ENCODE results near the gene SNX11. TPM values are rescaled to one million over a fixed set of nuclear protein-coding genes. Genes with fewer than 3 reads are reported as not detected.

The SNX11 gene
- total and polyA plus RNA-seq, 4 donors = 11.4 to 31.0 (median 19.1) TPM

DNA sequence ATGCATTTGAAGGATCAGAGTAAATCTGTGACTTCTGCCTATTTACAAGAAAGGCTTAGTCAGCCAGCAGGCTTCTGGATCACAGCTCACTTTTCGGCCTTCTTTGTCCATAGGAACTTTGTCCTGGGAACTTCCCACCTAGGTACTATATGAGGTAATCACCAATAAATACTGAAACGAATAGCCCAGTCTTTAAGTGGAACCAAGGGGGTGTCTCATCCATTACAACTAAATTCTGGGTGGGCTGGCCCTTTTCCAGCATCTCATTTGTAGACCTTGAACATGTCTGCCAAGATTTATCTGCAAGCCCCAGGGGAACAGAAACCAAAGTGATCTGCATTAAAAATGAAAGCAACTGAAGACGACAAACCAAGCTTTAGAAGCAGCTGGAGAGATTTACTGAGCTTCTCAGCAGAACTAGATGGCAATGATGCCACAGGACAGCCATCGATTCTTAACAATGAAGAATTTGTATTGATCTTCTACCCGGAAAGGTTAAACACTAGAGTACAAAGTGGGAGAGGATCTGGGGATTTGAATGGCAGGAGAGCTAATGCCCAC lies 55.5 kb downstream of the SNX11 start:
- ATAC-seq (ENCODE audit: insufficient read depth, low FRiP score) (no peak), DNase-seq (peak in 1 of 3 donors; percentile 17)
- H3K27me3 ChIP-seq (ENCODE audit: control insufficient read depth in 3 of 3, insufficient read depth in 3 of 3, low read length in 2 of 3) = peaks cover 0 to 9% (median 2%) of the 10 kb centered on the region in 3 donors
- H3K9ac ChIP-seq (ENCODE audit: insufficient read depth in 1 of 2, low read length in 2 of 2) = no peak overlapping the region
- no peak overlapping the region for H3K4me3 ChIP-seq
- no peaks in the 10 kb centered on the region for H3K36me3 ChIP-seq (ENCODE audit: control insufficient read depth in 4 of 4, insufficient read depth in 4 of 4, low read length in 4 of 4)
- H3K27ac ChIP-seq (ENCODE audit: low read depth in 1 of 2, low read length in 1 of 2) = no peak overlapping the region
- TF ChIP-seq, protein P1, sequence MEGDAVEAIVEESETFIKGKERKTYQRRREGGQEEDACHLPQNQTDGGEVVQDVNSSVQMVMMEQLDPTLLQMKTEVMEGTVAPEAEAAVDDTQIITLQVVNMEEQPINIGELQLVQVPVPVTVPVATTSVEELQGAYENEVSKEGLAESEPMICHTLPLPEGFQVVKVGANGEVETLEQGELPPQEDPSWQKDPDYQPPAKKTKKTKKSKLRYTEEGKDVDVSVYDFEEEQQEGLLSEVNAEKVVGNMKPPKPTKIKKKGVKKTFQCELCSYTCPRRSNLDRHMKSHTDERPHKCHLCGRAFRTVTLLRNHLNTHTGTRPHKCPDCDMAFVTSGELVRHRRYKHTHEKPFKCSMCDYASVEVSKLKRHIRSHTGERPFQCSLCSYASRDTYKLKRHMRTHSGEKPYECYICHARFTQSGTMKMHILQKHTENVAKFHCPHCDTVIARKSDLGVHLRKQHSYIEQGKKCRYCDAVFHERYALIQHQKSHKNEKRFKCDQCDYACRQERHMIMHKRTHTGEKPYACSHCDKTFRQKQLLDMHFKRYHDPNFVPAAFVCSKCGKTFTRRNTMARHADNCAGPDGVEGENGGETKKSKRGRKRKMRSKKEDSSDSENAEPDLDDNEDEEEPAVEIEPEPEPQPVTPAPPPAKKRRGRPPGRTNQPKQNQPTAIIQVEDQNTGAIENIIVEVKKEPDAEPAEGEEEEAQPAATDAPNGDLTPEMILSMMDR (IDR thresholded peaks at IDR 0.05; ENCODE audit: control extremely low read depth, extremely low read depth) = no peak
- 68% methylated on average over 5 of the region's 5 CpGs for WGBS, 2 donors
- no peaks in the 10 kb centered on the region for H3K4me1 ChIP-seq (ENCODE audit: control insufficient read depth in 5 of 5, insufficient read depth in 5 of 5, low read length in 5 of 5)
- H3K9me3 ChIP-seq (ENCODE audit: control insufficient read depth in 4 of 4, insufficient read depth in 3 of 4, low read length in 3 of 4) = no peaks in the 10 kb centered on the region

DNA sequence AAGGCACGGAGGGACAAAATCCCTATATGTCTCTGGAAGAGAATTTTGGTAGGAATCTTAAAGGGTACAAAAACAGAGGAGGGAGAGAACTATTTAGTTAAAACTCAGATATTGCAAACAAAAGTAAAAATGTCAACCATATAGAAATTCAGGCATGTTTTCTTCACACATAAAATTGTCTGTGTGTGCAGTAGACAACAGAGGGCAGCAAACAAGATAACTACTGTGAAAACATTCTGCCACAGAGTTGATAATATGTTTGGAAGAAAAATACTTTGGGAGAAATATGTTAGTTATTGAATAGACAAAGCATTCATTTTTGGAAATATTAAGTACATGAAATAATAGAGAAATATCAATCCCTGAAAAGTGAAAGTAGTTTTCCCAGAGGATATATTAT lies 56.2 kb downstream of the SNX11 start:
- Histone ChIP-seq H3K27ac (ENCODE audit: low read depth in 1 of 2, low read length in 1 of 2) (no peak overlapping the region), H3K27me3 (ENCODE audit: control insufficient read depth in 3 of 3, insufficient read depth in 3 of 3, low read length in 2 of 3) (peaks cover 0 to 9% (median 2%) of the 10 kb centered on the region in 3 donors), H3K9ac (ENCODE audit: insufficient read depth in 1 of 2, low read length in 2 of 2) (no peak overlapping the region), H3K9me3 (ENCODE audit: control insufficient read depth in 4 of 4, insufficient read depth in 3 of 4, low read length in 3 of 4) (no peaks in the 10 kb centered on the region), H3K4me3 (no peak overlapping the region), H3K4me1 (ENCODE audit: control insufficient read depth in 5 of 5, insufficient read depth in 5 of 5, low read length in 5 of 5) (no peaks in the 10 kb centered on the region), H3K36me3 (ENCODE audit: control insufficient read depth in 4 of 4, insufficient read depth in 4 of 4, low read length in 4 of 4) (no peaks in the 10 kb centered on the region)
- DNase-seq = no peak
- ATAC-seq (ENCODE audit: insufficient read depth, low FRiP score) = no peak
- TF ChIP-seq, protein P1 (IDR thresholded peaks at IDR 0.05; ENCODE audit: control extremely low read depth, extremely low read depth) = no peak
- 94 to 98% methylated on average over 1 of the region's 1 CpG for WGBS, 2 donors

DNA sequence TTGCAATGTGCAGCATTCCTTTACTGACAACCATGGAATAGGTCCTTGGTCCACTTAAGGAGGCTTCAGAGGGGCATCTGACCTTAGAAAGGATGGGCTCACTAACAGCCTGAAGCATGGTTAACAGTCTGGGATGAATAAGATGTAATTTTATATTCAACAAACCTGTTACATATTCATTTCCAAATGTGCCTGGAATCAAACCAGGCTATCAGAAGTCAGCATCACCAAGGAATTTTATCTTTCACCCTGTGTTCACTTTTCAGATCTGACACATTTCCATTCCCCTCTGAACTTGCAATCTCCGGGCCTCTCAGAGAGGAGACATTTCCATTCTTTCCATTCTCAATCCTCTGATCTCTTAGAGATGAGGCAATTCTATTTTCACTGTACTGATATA lies 62.4 kb downstream of the SNX11 start:
- H3K4me3 ChIP-seq = no peak overlapping the region
- H3K36me3 ChIP-seq (ENCODE audit: control insufficient read depth in 4 of 4, insufficient read depth in 4 of 4, low read length in 4 of 4) = no peaks in the 10 kb centered on the region
- no peaks in the 10 kb centered on the region for H3K9me3 ChIP-seq (ENCODE audit: control insufficient read depth in 4 of 4, insufficient read depth in 3 of 4, low read length in 3 of 4)
- 77 to 83% methylated on average over 1 of the region's 1 CpG for WGBS, 2 donors
- H3K27ac ChIP-seq (ENCODE audit: low read depth in 1 of 2, low read length in 1 of 2) = no peak overlapping the region
- DNase-seq (no peak), ATAC-seq (ENCODE audit: insufficient read depth, low FRiP score) (no peak)
- peaks cover 0 to 25% (median 2%) of the 10 kb centered on the region in 3 donors for H3K27me3 ChIP-seq (ENCODE audit: control insufficient read depth in 3 of 3, insufficient read depth in 3 of 3, low read length in 2 of 3)
- TF ChIP-seq, protein P1 (IDR thresholded peaks at IDR 0.05; ENCODE audit: control extremely low read depth, extremely low read depth) = no peak
- H3K4me1 ChIP-seq (ENCODE audit: control insufficient read depth in 5 of 5, insufficient read depth in 5 of 5, low read length in 5 of 5) = no peaks in the 10 kb centered on the region
- H3K9ac ChIP-seq (ENCODE audit: insufficient read depth in 1 of 2, low read length in 2 of 2) = no peak overlapping the region

Small RNAs within 50 kb of the gene (small RNA-seq; reads per million reads assigned to genes)
- gene AC004477.2 (ENCODE audit: low replicate concordance) (not detected), gene MIR1203 (ENCODE audit: low replicate concordance) (not detected), gene RNU6-1201P (ENCODE audit: low replicate concordance) (not detected)

Other genes starting within 250 kb of the SNX11 start
- 10 to 100 TPM in 1 of 2 donors, 1 to 10 TPM in 1; 4.9 to 19.9 TPM for gene SP2, start 211.5 kb upstream of the SNX11 start, total RNA-seq
- 10 to 100 TPM in 1 of 2 donors, 1 to 10 TPM in 1; 5.8 to 16.4 TPM for gene SP2, start 211.5 kb upstream of the SNX11 start, polyA plus RNA-seq
- 10 to 100 TPM in 1 of 2 donors, 1 to 10 TPM in 1; 9.3 to 43.9 TPM for gene PNPO, start 166.2 kb upstream of the SNX11 start, total RNA-seq
- 10 to 100 TPM; 10.9 to 11.5 TPM for gene PNPO, start 166.2 kb upstream of the SNX11 start, polyA plus RNA-seq
- 10 to 100 TPM; 59.5 to 86.9 TPM for gene PRR15L, start 149.9 kb upstream of the SNX11 start, total RNA-seq
- gene PRR15L, start 149.9 kb upstream of the SNX11 start, polyA plus RNA-seq = 10 to 100 TPM; 64.2 to 98.5 TPM
- 100 to 1,000 TPM; 129 to 167 TPM for gene CDK5RAP3, start 136.7 kb upstream of the SNX11 start, total RNA-seq
- 100 to 1,000 TPM; 139 to 212 TPM for gene CDK5RAP3, start 136.7 kb upstream of the SNX11 start, polyA plus RNA-seq
- 10 to 100 TPM in 1 of 2 donors, 1 to 10 TPM in 1; 6.8 to 25.5 TPM for gene COPZ2, start 70.0 kb upstream of the SNX11 start, total RNA-seq
- gene COPZ2, start 70.0 kb upstream of the SNX11 start, polyA plus RNA-seq = 10 to 100 TPM in 1 of 2 donors, 1 to 10 TPM in 1; 6.2 to 16.4 TPM
- gene NFE2L1, start 59.4 kb upstream of the SNX11 start, total RNA-seq = 100 to 1,000 TPM in 1 of 2 donors, 10 to 100 TPM in 1; 75.7 to 135 TPM
- gene NFE2L1, start 59.4 kb upstream of the SNX11 start, polyA plus RNA-seq = 10 to 100 TPM; 68.8 to 98.4 TPM
- 10 to 100 TPM; 28.2 to 43.2 TPM for gene CBX1, start 6.3 kb upstream of the SNX11 start, total RNA-seq
- 10 to 100 TPM; 17.6 to 29.7 TPM for gene CBX1, start 6.3 kb upstream of the SNX11 start, polyA plus RNA-seq